ENCODE results near the gene PPRC1.
A peak's percentile ranks its signal among the peaks of the same experiment; 100 is the strongest.

- TF ChIP-seq POLR2AphosphoS5 (IDR thresholded peaks at IDR 0.05; ENCODE audit: insufficient read depth, low read depth, low read length) (peak; percentile 79), MAX (IDR thresholded peaks at IDR 0.05; ENCODE audit: insufficient read depth, insufficient read length) (peak; percentile 57), MYC (IDR thresholded peaks at IDR 0.05; ENCODE audit: low read depth, low read length) (peak; percentile 89)
- TF ChIP-seq, protein P1, sequence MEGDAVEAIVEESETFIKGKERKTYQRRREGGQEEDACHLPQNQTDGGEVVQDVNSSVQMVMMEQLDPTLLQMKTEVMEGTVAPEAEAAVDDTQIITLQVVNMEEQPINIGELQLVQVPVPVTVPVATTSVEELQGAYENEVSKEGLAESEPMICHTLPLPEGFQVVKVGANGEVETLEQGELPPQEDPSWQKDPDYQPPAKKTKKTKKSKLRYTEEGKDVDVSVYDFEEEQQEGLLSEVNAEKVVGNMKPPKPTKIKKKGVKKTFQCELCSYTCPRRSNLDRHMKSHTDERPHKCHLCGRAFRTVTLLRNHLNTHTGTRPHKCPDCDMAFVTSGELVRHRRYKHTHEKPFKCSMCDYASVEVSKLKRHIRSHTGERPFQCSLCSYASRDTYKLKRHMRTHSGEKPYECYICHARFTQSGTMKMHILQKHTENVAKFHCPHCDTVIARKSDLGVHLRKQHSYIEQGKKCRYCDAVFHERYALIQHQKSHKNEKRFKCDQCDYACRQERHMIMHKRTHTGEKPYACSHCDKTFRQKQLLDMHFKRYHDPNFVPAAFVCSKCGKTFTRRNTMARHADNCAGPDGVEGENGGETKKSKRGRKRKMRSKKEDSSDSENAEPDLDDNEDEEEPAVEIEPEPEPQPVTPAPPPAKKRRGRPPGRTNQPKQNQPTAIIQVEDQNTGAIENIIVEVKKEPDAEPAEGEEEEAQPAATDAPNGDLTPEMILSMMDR (IDR thresholded peaks at IDR 0.05; ENCODE audit: extremely low read depth in 1 of 2, insufficient read depth in 1 of 2, low read depth in 1 of 2, low read length in 2 of 2), result peak; percentile 90 to 97
Measured at GRCh38 chr10:102132563-102133372, at the start of gene PPRC1.

All from endothelial cell of umbilical vein (primary cell).